ENCODE results near the gene GRM1. TPM values are rescaled to one million over a fixed set of nuclear protein-coding genes. Genes with fewer than 3 reads are reported as not detected.

GRM1 gene
- polyA plus RNA-seq, 3 donors = not detected

DNA sequence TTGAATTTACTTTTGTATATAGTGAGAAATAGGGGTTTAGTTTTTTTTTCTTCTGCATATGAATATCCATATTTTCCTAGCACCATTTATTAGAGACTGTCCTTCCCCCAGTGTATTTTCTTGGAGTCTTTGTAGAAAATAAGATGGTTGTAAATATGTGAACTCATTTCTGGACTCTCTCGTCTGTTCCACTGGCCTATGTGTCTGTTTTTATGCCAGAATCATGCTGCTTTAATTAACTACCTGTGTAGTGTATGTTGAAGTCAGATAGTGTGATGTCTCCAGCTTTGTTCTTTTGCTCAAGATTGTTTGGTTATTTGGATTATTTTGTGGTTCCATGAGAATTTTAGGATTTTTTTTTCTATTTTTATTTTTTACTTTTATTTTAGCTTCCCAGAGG is 338.2 kb downstream of the GRM1 start:
- Histone ChIP-seq H3K9me3 (replicated peaks in 1 of 2; ENCODE audit: control insufficient read depth in 1 of 2, insufficient read depth in 1 of 2, low read length in 2 of 2) (no peaks in the 10 kb centered on the region), H3K79me2 (ENCODE audit: insufficient read depth, low read length) (no peaks in the 10 kb centered on the region), H3K4me2 (replicated peaks; ENCODE audit: extremely low read depth, low read length, poor library complexity, severe bottlenecking) (no peak overlapping the region), H2AFZ (ENCODE audit: insufficient read depth, low read depth, low read length, poor library complexity, severe bottlenecking) (no peak overlapping the region), H3K36me3 (replicated peaks in 1 of 2; ENCODE audit: control insufficient read depth in 1 of 2, insufficient read depth in 2 of 2, low read length in 2 of 2) (no peaks in the 10 kb centered on the region), H4K20me1 (ENCODE audit: insufficient read depth, low read length) (no peaks in the 10 kb centered on the region), H3K27ac (ENCODE audit: low read depth in 1 of 2, low read length in 2 of 2) (no peak overlapping the region), H3K4me1 (ENCODE audit: control insufficient read depth in 1 of 2, insufficient read depth in 2 of 2, low read length in 2 of 2) (no peaks in the 10 kb centered on the region), H3K27me3 (ENCODE audit: control insufficient read depth in 2 of 2, insufficient read depth in 2 of 2, low read length in 2 of 2) (no peaks in the 10 kb centered on the region), H3K9ac (ENCODE audit: insufficient read depth, low read length, poor library complexity, severe bottlenecking) (no peak overlapping the region), H3K4me3 (replicated peaks in 1 of 3; ENCODE audit: low read depth in 2 of 3, low read length in 3 of 3) (no peak overlapping the region)
- Mint-ChIP-seq H3K27ac (no peak overlapping the region), H3K27me3 (ENCODE audit: low read depth in 3 of 3) (peaks cover 7 to 10% (median 10%) of the 10 kb centered on the region in 3 donors), H3K36me3 (no peaks in the 10 kb centered on the region), H3K9me3 (peaks cover 0 to 8% (median 2%) of the 10 kb centered on the region in 7 donors), H3K4me1 (no peaks in the 10 kb centered on the region), H3K4me3 (no peak overlapping the region)
- DNase-seq = no peak
- TF ChIP-seq, protein P1, sequence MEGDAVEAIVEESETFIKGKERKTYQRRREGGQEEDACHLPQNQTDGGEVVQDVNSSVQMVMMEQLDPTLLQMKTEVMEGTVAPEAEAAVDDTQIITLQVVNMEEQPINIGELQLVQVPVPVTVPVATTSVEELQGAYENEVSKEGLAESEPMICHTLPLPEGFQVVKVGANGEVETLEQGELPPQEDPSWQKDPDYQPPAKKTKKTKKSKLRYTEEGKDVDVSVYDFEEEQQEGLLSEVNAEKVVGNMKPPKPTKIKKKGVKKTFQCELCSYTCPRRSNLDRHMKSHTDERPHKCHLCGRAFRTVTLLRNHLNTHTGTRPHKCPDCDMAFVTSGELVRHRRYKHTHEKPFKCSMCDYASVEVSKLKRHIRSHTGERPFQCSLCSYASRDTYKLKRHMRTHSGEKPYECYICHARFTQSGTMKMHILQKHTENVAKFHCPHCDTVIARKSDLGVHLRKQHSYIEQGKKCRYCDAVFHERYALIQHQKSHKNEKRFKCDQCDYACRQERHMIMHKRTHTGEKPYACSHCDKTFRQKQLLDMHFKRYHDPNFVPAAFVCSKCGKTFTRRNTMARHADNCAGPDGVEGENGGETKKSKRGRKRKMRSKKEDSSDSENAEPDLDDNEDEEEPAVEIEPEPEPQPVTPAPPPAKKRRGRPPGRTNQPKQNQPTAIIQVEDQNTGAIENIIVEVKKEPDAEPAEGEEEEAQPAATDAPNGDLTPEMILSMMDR (IDR thresholded peaks at IDR 0.05) = no peak
- intact Hi-C loops (cut with micrococcal nuclease) = no loop called here
- 83% methylated on average over 1 of the region's 1 CpG for WGBS (ENCODE audit: insufficient coverage)

DNA sequence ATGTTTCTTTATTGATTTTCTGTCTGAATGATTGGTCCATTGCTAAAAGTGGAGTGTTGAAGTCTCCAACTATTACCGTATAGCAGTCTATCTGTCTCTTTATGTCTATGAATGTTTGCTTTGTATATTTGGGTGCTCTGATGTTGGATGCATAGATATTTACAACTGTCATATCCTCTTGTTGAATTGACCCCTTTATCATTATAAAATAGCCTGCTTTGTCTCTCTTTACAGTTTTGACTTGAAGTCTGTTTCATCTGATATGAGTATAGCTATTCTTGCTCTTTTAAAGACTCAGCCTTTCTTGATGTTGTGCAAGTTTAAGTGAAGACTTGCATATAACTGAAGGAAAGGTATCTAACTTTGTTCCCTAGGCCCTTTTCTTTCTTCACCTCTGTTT is 341.0 kb downstream of the GRM1 start:
- H4K20me1 ChIP-seq (ENCODE audit: insufficient read depth, low read length) = no peaks in the 10 kb centered on the region
- Mint-ChIP-seq H3K27me3 (ENCODE audit: low read depth in 3 of 3) (peaks cover 5 to 9% (median 7%) of the 10 kb centered on the region in 3 donors), H3K4me3 (no peak overlapping the region), H3K36me3 (no peaks in the 10 kb centered on the region), H3K4me1 (no peaks in the 10 kb centered on the region), H3K27ac (no peak overlapping the region), H3K9me3 (peaks cover 0 to 11% (median 2%) of the 10 kb centered on the region in 7 donors)
- H3K79me2 ChIP-seq (ENCODE audit: insufficient read depth, low read length) = no peaks in the 10 kb centered on the region
- no peaks in the 10 kb centered on the region for H3K4me1 ChIP-seq (ENCODE audit: control insufficient read depth in 1 of 2, insufficient read depth in 2 of 2, low read length in 2 of 2)
- DNase-seq = no peak
- H3K27me3 ChIP-seq (ENCODE audit: control insufficient read depth in 2 of 2, insufficient read depth in 2 of 2, low read length in 2 of 2) = no peaks in the 10 kb centered on the region
- H3K4me2 ChIP-seq (replicated peaks; ENCODE audit: extremely low read depth, low read length, poor library complexity, severe bottlenecking) = no peak overlapping the region
- intact Hi-C loops (cut with micrococcal nuclease) = no loop called here
- TF ChIP-seq, protein P1 (IDR thresholded peaks at IDR 0.05) = no peak
- WGBS (ENCODE audit: insufficient coverage) = no CpG with 5 or more reads among the region's 1 CpG
- no peak overlapping the region for H3K9ac ChIP-seq (ENCODE audit: insufficient read depth, low read length, poor library complexity, severe bottlenecking)
- no peaks in the 10 kb centered on the region for H3K36me3 ChIP-seq (replicated peaks in 1 of 2; ENCODE audit: control insufficient read depth in 1 of 2, insufficient read depth in 2 of 2, low read length in 2 of 2)
- H3K9me3 ChIP-seq (replicated peaks in 1 of 2; ENCODE audit: control insufficient read depth in 1 of 2, insufficient read depth in 1 of 2, low read length in 2 of 2) = no peaks in the 10 kb centered on the region
- no peak overlapping the region for H3K4me3 ChIP-seq (replicated peaks in 1 of 3; ENCODE audit: low read depth in 2 of 3, low read length in 3 of 3)
- H3K27ac ChIP-seq (ENCODE audit: low read depth in 1 of 2, low read length in 2 of 2) = no peak overlapping the region
- no peak overlapping the region for H2AFZ ChIP-seq (ENCODE audit: insufficient read depth, low read depth, low read length, poor library complexity, severe bottlenecking)

Data from CD14-positive monocyte (primary cell).